ENCODE results near the gene ENOSF1.

The ENOSF1 gene

DNA sequence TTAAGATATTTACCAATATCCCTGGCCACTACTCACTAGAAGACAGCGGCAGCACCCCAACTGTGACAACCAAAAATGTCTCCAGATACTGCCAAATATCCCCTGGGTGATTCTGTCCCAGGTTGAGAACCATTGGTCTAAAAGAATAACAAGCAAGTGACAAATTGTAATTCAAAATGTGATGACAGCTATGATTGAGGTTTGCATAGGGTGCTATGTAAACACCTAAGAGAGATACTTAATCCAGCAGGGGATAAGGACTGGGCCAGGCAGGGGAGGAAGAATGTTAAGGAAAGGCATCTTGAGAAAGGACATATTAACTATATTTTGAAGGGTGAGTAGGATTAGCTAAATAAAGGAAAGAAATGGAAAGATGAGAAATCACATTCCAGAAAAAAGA, 38.0 kb upstream of the ENOSF1 start:
- no peaks in the 10 kb centered on the region for H4K20me1 ChIP-seq (ENCODE audit: insufficient read depth, low read length)
- no peak for DNase-seq
- ATAC-seq (ENCODE audit: insufficient read depth, low read depth) = no peak

GRCh38 chr18:744832-745597, 32.6 kb upstream of the ENOSF1 start:
- no peak for ATAC-seq (ENCODE audit: insufficient read depth, low read depth)
- Histone ChIP-seq H3K4me3 (ENCODE audit: low read depth in 1 of 2, low read length in 2 of 2) (no peak overlapping the region), H3K27me3 (ENCODE audit: insufficient read depth, low read length, poor library complexity) (no peaks in the 10 kb centered on the region), H2AFZ (ENCODE audit: low read depth, low read length) (no peak overlapping the region), H3K9me3 (ENCODE audit: insufficient read depth, low read length, severe bottlenecking) (no peaks in the 10 kb centered on the region), H3K36me3 (ENCODE audit: insufficient read depth, low read length) (peaks cover 62% of the 10 kb centered on the region), H3K4me1 (ENCODE audit: insufficient read depth, low read length) (no peaks in the 10 kb centered on the region), H3K9ac (ENCODE audit: low read depth, low read length) (no peak overlapping the region), H4K20me1 (ENCODE audit: insufficient read depth, low read length) (no peaks in the 10 kb centered on the region), H3K27ac (ENCODE audit: low read length) (no peak overlapping the region), H3K4me2 (ENCODE audit: insufficient read depth, low read length) (no peak overlapping the region), H3K79me2 (ENCODE audit: insufficient read depth, low read length) (no peaks in the 10 kb centered on the region)
- TF ChIP-seq, protein P1, sequence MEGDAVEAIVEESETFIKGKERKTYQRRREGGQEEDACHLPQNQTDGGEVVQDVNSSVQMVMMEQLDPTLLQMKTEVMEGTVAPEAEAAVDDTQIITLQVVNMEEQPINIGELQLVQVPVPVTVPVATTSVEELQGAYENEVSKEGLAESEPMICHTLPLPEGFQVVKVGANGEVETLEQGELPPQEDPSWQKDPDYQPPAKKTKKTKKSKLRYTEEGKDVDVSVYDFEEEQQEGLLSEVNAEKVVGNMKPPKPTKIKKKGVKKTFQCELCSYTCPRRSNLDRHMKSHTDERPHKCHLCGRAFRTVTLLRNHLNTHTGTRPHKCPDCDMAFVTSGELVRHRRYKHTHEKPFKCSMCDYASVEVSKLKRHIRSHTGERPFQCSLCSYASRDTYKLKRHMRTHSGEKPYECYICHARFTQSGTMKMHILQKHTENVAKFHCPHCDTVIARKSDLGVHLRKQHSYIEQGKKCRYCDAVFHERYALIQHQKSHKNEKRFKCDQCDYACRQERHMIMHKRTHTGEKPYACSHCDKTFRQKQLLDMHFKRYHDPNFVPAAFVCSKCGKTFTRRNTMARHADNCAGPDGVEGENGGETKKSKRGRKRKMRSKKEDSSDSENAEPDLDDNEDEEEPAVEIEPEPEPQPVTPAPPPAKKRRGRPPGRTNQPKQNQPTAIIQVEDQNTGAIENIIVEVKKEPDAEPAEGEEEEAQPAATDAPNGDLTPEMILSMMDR (IDR thresholded peaks at IDR 0.05; ENCODE audit: borderline replicate concordance, extremely low read depth, low read length, poor library complexity, severe bottlenecking) = no peak
- no peak for TF ChIP-seq EZH2 (IDR thresholded peaks at IDR 0.05; ENCODE audit: borderline replicate concordance, low read depth, low read length, severe bottlenecking)
- no peak for DNase-seq

More for the DNA sequence above, 38.0 kb upstream of the ENOSF1 start:
- no peaks in the 10 kb centered on the region for H3K4me1 ChIP-seq (ENCODE audit: insufficient read depth, low read length)
- no peak overlapping the region for H3K4me3 ChIP-seq (ENCODE audit: low read depth in 1 of 2, low read length in 2 of 2)
- no peaks in the 10 kb centered on the region for H3K27me3 ChIP-seq (ENCODE audit: insufficient read depth, low read length, poor library complexity)
- TF ChIP-seq EZH2 (IDR thresholded peaks at IDR 0.05; ENCODE audit: borderline replicate concordance, low read depth, low read length, severe bottlenecking) = no peak
- TF ChIP-seq, protein P1 (IDR thresholded peaks at IDR 0.05; ENCODE audit: borderline replicate concordance, extremely low read depth, low read length, poor library complexity, severe bottlenecking) = no peak
- no peaks in the 10 kb centered on the region for H3K9me3 ChIP-seq (ENCODE audit: insufficient read depth, low read length, severe bottlenecking)
- H3K27ac ChIP-seq (ENCODE audit: low read length) = no peak overlapping the region
- peaks cover 70% of the 10 kb centered on the region for H3K36me3 ChIP-seq (ENCODE audit: insufficient read depth, low read length)
- no peak overlapping the region for H3K4me2 ChIP-seq (ENCODE audit: insufficient read depth, low read length)
- H2AFZ ChIP-seq (ENCODE audit: low read depth, low read length) = no peak overlapping the region
- H3K9ac ChIP-seq (ENCODE audit: low read depth, low read length) = no peak overlapping the region
- no peaks in the 10 kb centered on the region for H3K79me2 ChIP-seq (ENCODE audit: insufficient read depth, low read length)

DNA sequence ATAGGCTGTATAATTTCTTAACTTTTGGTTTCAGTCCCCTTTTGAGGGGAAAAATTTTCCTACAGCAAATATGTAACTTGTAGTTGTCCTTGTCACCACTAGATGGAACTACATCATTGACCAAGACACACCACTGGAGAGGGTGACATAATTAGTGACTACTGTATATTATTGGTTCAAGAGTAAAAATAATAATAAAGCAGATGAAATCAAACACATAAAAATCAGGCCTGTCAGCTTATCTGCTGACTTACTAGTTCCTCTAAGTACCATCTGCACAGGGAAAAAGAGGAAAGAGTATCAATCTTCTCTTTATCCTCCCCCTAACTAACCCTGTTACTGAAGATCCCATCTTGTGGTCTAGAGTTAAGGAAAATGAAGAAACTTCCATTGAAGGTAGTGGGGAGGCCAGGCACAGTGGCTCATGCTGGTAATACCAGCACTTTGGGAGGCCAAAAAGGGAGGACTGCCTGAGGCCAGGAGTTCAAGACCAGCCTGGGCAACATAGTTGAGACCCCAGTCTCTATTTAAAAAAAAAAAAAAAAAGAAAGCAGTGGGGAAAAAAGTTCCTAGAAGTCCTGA, 29.6 kb upstream of the ENOSF1 start:
- Histone ChIP-seq H3K4me2 (ENCODE audit: insufficient read depth, low read length) (no peak overlapping the region), H2AFZ (ENCODE audit: low read depth, low read length) (no peak overlapping the region), H3K9me3 (ENCODE audit: insufficient read depth, low read length, severe bottlenecking) (no peaks in the 10 kb centered on the region), H3K27ac (ENCODE audit: low read length) (no peak overlapping the region), H3K27me3 (ENCODE audit: insufficient read depth, low read length, poor library complexity) (no peaks in the 10 kb centered on the region), H3K79me2 (ENCODE audit: insufficient read depth, low read length) (no peaks in the 10 kb centered on the region), H3K36me3 (ENCODE audit: insufficient read depth, low read length) (peaks cover 57% of the 10 kb centered on the region), H3K4me1 (ENCODE audit: insufficient read depth, low read length) (no peaks in the 10 kb centered on the region), H4K20me1 (ENCODE audit: insufficient read depth, low read length) (no peaks in the 10 kb centered on the region), H3K4me3 (ENCODE audit: low read depth in 1 of 2, low read length in 2 of 2) (no peak overlapping the region), H3K9ac (ENCODE audit: low read depth, low read length) (no peak overlapping the region)
- DNase-seq = no peak
- TF ChIP-seq, protein P1 (IDR thresholded peaks at IDR 0.05; ENCODE audit: borderline replicate concordance, extremely low read depth, low read length, poor library complexity, severe bottlenecking) = peak; percentile 82
- no peak for TF ChIP-seq EZH2 (IDR thresholded peaks at IDR 0.05; ENCODE audit: borderline replicate concordance, low read depth, low read length, severe bottlenecking)
- peak; percentile 93 for ATAC-seq (ENCODE audit: insufficient read depth, low read depth)
